MM.1S (cell line): ENCODE measurements around the gene MPG.

Experiments
- CTCF ChIP-seq: fragments of 300-600 bp; sonication (generic); IDR thresholded peaks from 2 replicates; pipeline ENCODE4 v1.5.1; 2016; ENCODE audit warnings: antibody characterized with exemption, low read length, mixed read lengths
- EZH2 ChIP-seq: fragments of 300-600 bp; sonication (generic); optimal IDR thresholded peaks from 2 replicates; pipeline ENCODE3; 2017; ENCODE audit warnings: low read depth, mild to moderate bottlenecking, antibody characterized with exemption, low read length, mixed read lengths
- EZH2phosphoT487 ChIP-seq: fragments of 300-600 bp; sonication (generic); IDR thresholded peaks from 2 replicates; pipeline ENCODE4 v1.6.1; 2018; ENCODE audit warnings: antibody characterized with exemption, low read length

- TF ChIP-seq EZH2 (no peak), CTCF (no peak), EZH2phosphoT487 (no peak)
Measured at GRCh38 chr16:114327-114726, 36.3 kb downstream of the MPG start.
